ENCODE data around the gene MSTN.

Gene MSTN

DNA sequence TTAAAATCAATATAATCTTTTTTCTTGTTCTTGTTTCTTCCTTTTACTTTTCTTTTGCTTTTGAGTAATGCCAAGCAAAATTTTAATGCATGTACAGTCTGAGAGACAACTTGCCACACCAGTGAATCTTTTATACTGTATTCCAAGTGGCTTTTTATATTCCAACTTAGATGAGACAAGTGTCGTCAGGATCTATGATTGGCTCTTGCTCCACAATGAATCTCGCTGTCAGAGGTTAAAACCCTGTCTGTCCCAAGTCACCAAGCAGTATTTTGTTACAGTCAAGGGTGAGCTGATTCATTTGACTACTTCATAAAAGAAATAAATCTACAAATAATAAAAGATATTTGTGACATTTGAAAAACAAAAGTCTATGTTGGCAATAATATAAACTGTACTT is at the start of gene MSTN:
Gene MSTN, minus strand, starts transcription at position 129 of the 400 bp plus-strand sequence. CDS start 133 bp downstream, outside the sequence.
- no peak for DNase-seq (ENCODE audit: low spot score)

DNA sequence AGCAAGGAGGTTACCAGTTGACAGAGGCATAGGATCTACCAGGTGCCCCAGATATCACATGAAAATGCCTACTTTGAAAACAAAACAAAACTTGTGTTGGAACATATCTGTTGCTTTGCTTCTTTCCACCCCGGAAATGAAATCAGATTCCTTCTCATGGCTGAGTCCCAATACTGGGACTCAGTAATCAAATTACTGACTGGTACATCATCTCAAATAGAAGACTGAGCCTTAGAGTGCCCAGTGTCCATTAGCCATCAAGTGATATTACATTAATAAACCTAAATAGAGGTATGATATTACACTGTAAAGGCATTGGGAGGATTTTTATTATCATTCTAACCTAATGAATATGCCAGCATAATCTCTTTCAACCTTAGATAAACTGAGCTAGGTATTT is 48.6 kb upstream of the MSTN start:
- no peak for DNase-seq (ENCODE audit: low spot score)

DNA sequence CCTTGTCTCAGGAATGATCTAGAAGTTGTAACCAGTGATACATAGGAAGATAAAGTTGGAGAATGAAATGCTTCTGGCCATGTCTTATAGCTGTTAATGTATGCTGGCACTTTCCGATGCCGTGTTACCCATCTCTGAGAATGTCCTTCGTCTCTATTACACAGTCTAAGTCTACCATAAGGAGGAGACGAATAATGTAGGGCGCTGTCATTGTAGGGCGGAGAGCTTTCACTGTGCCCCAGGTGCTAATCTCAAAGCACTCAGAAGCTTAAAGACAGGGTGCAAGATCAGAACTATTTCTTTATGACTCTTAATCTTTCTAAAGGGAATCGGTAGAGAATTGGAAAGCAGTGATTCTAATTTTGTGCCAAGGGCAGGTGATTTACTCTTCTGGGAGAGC is 48.2 kb upstream of the MSTN start:
- DNase-seq (ENCODE audit: low spot score) = no peak

DNA sequence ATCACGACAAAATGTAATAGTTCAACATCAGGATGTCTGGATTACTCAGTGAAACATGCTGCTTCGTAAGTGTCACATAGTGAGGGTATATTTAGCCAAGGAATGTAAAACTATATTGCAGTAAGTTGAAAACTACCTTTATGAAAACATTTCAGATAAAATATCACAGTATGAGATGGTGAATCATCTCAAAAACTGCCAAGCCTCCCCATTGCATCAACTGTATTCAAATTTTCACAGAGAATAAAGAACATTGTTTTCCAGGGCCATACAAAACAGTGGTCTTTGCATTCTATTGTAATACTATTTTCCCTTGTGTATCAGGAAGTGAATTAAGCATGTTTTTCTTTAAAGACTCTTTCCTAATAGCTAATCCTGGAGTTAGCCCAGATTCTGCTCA is 47.6 kb upstream of the MSTN start:
- DNase-seq (ENCODE audit: low spot score) = no peak

DNA sequence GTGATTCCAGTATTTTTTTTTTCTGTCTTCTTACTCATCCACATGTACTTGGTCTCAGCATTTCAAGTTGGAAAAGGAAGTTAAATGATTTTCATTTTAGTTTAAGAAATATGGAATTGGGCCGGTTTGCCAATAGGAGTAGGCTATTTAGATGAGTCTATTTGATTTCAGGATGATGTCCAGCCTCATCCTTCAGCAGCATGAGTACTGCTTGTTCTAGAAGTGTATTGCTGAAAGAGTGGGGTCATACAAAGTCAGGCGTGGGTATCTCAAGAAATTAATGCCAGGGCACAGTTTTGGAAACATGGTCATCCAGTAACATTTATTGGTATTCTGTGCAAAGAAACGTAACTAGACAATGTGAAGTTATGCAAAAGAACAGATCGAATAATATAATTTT is 44.9 kb upstream of the MSTN start:
- DNase-seq (ENCODE audit: low spot score) = no peak

DNA sequence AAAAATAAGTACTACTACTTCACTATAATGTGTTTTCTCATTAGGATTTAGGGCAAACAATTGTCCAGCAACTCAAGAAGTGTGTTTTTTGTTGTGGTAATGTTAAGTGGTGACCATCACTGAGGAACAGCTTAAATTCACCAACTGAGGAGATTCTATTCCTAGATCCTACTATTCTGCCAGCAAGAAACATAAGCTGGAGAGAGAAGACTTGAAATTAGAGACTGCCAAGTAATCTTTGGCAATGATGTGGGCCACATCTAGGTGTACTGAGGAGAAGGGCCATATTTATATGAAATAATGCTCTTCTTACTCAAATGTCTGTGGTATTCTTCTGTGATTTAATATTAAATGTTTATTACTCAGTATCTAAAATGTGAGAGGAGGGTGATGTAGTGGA is 44.3 kb upstream of the MSTN start:
- no peak for DNase-seq (ENCODE audit: low spot score)

DNA sequence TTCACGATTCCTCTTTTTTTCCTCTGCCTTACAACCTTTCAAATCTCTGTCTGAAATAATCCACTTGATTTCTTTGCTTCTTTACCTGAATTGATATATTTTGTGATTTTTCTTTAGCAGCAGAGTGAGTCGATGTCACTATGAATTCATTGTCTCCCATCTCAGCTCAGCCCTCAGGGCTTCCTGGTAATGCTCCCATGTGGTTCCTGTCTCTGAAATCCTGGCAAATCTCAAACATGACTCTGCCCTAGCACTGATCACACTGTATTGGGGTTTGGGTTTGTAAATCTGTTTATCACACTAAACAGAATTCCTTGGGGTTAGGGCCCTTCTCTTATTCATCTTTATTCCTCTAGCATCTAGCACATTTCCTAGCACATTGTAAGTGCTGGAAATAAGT is 43.0 kb upstream of the MSTN start:
- no peak for DNase-seq (ENCODE audit: low spot score)

DNA sequence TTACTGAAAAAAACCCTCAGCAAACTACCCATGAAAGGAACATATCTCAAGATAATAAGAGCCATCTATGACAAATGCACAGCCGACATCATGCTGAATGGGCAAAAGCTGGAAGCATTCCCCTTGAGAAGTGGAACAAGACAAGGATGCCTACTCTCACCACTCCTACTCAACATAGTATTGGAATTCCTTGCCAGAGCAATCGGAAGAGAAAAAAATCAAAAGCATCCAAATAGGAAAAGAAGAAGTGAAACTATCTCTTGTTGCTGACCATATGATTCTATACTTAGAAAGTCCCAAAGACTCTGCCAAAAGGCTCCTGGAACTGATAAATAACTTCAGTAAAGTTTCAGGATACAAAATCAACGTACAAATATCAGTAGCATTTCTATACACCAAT is 40.6 kb upstream of the MSTN start:
- DNase-seq (ENCODE audit: low spot score) = no peak

DNA sequence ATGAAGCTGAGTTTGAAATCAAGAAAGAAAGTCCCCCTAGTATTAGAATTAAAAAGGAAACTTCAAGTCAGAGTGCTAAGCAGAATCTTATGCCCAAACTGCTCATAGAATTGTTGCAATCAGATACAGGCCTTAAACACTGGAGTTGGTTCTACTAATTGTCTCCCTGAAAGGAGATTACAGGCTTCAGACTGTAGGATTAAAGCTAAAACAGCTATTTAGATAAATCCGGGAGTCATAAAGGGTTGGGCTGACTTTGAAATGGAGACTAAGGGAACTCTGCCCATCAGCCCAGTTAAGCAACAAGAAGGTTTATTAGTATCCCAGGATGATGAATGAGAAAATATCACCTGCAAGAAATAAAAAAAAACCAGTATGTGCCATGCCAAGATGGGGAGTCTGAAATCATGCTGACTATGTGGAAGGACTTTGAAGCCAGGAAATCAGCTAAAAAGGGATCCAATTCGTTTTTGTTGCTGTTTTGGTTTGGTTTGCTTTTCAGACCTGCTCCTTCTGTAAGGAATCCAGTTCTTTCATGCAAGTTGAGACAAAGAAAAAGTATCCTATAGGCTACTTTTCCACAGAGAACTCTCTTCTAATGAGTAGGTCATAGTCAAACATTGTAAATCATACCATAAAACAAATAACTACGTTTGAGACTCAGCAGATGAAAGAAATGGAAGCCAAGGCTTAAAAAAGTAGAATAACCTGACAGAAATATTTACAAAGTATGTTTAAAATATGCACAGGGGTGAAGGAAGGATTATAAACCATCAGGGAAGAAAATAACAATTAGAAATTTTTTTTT is 37.6 kb upstream of the MSTN start:
- DNase-seq (ENCODE audit: low spot score) = no peak

DNA sequence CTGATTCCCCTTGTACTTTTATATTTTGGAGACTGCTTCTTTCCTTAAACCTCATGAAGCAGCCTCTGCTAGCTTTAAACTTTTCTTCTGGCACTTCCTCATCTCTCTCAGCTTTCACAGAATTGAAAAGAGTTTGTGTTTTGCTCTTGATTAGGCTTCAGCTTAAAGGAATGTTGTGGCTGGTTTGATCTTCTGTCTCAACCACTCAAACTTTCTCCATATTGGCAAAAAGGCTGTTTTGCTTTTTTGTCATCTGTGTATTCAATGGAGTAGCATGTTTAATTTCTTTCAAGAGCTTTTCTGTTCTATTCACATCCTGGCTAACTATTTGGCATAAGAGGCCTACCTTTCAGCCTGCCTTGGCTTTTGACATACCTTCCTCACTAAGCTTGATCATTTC is 36.3 kb upstream of the MSTN start:
- no peak for DNase-seq (ENCODE audit: low spot score)

DNA sequence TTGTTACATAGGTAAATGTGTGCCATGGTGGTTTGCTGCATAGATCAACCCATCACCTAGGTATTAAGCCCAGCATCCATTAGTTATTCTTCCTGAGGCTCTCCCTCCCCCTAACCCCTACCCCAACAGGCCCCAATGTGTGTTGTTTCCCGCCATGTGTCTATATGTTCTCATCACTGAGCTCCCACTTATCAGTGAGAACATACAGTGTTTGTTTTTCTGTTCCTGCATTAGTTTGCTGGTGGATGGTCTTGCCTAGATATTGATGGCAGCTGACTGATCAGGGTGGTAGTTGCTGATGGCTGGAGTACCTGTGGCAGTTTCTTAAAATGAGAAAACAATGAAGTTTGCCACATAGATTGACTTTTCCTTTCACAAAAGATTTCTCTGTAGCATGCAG is 34.6 kb upstream of the MSTN start:
- no peak for DNase-seq (ENCODE audit: low spot score)

DNA sequence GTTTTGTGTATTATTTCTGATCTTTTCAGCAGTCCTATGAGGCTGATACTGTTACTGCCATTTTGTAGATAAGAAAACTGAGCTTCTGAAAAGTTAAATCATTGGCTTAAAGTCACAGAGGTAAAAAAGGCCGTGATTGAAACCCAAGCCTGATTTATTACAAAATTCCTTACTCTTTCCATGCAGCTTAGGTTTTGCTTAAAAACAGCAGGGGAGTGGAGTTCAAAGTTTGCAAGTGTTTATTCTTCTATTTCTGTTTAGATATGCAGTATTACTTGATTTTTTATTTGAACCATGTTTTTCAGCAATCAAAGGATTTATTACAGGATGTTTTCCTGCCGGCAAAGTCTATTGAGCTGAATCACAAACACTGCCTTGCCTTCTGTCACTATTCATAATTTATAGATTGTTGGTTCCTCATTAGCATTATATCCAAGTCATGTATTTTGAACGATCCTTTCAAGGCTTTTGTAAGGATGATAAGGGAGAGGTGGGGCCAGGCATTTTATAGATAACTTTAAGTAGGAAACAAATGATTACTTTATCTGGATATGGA is 31.9 kb upstream of the MSTN start:
- no peak for DNase-seq (ENCODE audit: low spot score)

DNA sequence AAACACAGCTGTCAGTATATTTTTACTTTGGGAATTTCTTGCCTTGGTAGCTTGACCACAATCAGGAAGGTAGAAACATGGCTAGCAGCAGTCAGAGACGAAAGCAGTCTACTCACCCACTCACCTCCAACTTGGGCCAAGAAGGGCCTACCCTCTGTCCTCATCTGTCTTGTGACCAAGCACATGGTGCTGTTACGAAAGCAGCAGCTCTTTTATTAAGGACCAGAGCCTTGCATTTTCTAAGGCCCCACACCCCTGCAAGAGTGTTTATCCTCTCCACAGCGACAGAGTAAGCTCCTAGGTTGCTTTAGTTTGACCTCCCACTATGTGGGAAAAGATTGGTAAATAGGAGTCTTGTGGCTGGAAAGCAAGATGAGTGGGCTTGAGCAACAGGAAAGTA is 31.3 kb upstream of the MSTN start:
- DNase-seq (ENCODE audit: low spot score) = no peak

DNA sequence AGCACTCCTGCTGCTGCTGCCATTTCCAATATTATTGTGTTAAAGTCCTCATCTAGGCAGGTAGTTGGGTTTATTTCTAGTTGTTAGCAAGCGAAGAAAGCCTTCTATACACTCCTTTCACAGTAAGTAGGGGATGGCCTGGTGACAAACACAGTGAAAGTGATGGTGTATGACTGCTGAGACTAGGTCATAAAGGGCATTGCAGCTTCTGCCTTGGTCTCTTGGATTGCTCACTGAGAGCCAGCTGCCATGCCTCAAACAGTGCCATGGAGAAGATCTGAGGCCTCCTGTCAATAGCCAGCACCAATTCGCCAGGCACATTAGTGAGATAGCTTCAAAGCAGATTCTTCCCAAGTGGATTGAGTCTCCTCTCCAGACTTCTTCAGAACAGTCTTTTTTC is 27.6 kb upstream of the MSTN start:
- DNase-seq (ENCODE audit: low spot score) = no peak

DNA sequence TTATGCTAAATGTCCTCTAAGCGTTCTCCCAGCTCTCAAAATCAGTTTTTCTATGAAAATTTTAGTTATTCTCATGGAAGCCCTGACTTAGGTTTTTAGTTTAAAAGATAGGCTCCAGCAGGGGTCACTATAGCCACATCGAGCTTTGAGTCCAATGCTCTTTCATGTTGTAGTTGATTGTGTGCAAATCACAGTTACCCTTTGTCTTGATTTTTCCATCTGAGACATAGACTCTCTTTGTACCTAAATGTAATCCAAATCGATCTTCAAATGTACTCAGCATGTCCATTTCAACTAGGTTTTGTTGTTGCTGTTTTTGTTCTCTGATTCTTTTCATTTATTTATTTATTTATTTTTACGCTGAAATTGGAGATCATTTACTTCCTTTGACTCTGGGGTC is 26.4 kb upstream of the MSTN start:
- DNase-seq (ENCODE audit: low spot score) = peak; percentile 32

DNA sequence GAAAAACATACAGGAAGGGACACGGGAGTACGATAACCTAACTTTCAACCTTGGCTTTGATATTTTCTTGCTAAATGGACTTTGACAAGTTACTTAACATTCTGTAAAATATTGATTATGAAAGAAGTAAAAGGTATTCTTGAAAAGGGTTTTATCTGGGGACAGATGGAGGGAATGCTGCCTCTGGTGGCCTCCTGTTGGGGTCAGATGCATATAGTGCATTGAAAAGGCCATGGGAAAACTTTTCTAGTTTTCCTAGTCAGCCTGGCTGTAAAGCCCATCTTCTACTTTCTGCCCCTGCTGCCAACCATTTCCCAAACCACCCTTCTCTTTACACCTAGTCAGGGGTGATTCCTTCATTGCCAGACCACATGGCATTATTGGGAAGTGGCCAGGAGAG is 22.2 kb upstream of the MSTN start:
- no peak for DNase-seq (ENCODE audit: low spot score)

DNA sequence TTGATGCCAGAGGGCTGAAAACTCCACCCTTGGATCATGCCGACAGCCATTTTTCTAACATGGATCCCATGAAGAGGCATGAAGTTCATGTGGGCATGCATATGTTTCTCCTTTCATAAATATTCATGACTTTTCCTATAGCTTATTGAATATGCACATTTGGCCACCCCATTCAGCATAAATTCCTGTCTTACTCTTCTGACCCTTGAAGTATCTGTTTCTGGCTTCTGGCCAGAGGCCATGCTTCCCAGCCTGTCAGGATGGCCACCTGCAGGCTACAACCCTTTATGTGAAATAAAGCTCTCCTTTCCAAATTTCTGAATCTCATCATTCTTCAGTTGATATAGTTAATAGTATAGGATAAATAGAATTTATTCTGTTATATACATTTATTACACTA is 19.6 kb upstream of the MSTN start:
- DNase-seq (ENCODE audit: low spot score) = no peak

DNA sequence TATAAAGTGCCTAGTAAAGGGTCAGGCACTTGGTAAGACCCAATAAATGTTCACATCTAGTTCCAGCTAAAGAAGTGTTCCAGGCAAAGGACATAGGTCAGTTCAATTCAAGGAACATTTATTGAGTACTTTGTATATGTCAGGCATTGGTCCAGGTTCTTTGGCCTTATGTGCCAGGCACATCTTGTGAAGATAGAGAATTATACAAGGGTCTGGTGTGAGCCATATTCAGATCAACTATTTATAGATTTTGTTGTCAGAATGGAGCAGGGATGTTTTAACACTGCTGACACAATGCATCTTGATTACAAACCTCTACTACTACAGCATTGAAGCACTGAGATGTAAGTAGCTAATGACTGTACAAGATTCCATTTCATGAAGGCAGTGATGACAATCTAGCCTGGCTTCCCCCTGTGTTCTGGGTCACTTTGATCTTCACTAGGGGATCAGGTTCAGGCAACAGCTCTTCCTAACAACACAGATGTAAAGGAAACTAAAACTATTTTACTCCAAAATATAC is 18.1 kb upstream of the MSTN start:
- DNase-seq (ENCODE audit: low spot score) = no peak

DNA sequence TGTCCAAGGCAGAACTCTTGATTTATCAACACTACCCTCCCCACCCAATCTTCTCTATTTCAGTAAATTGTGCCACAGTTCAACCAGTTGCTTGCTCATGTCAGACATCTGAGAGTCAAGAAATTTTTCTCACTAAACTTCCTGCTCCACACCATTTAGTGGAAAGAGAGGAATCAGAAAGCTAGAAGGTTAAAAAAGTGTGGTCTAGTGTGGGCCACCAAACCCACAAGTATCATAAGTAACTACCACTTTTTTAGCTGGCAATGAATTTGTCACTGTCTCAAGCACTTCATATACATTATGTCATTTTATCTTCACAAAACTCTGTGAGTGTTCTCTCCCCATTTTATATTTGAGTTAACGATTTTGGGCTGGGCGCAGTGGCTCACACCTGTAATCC is 16.6 kb upstream of the MSTN start:
- no peak for DNase-seq (ENCODE audit: low spot score)

DNA sequence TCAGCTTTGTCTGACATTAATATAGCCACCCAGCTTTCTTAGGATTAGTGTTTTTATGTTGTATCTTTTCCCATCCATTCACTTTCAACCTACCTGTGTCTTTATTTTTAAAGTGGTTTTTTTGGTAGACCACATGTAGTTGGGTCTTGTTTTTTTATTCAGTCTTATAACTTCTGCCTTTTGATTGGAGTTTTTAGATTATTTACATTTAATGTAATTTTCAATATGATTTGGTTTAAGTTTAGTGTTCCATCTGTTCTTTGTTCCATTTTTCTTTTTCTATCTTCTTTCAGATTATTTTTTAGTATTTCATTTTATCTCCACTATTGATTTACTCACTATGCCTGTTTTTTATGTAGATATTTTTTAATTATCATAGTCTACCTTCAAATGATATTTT is 13.1 kb upstream of the MSTN start:
- DNase-seq (ENCODE audit: low spot score) = no peak

DNA sequence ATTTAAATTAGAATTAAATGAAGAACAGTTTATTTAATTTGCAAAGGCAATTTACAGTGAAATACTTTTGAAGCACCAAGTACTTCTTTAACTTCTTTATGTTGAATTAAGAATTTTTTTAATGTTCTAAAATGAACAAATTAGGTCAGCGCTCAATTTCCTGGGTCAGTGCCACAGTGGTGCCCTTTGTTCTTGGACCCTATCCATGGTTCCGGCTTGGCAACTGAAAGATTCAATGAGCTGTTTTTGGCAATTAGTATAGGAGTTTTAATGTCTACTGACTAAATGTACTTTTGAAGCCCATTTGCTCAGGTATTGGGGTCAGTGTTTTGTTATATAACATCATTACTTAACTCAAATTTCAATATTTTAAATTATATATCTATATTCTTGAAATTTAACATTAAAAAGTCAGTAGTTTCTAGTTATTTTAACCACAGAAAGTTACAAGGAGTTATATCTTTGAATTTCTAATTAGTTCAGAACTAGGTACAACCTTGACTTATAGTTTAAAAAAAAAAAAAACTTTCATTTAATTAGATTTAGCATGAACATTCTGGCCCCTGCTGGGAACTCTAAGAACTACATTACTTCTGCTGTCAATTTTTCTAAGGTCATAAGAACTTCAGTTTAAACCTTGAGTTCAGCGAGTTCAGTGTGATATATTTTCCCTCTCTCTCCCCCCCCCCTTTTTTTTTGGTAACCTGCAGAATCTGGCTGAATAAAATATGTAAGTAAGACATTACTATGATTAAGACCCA is 7.6 kb upstream of the MSTN start:
- DNase-seq (ENCODE audit: low spot score) = peak; percentile 16

DNA sequence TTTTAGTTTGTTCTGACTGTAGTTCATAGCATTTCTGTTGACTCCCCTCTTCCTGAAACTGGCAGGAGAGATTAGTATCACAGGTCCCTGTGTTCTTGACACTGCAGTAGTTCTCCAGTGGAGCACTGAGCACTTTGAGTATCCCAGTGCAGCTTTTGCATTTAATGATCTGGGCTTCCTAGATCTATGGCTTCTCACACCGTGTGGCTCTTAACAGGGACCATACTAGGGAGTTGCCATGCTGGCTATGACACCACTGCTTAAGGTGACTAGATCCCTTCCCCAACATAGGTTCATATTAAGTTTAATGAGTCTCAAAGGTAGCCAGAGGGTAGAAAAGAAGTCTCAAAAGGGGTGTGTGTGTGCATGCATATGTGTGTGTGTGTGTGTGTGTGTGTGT is 6.2 kb upstream of the MSTN start:
- DNase-seq (ENCODE audit: low spot score) = no peak

DNA sequence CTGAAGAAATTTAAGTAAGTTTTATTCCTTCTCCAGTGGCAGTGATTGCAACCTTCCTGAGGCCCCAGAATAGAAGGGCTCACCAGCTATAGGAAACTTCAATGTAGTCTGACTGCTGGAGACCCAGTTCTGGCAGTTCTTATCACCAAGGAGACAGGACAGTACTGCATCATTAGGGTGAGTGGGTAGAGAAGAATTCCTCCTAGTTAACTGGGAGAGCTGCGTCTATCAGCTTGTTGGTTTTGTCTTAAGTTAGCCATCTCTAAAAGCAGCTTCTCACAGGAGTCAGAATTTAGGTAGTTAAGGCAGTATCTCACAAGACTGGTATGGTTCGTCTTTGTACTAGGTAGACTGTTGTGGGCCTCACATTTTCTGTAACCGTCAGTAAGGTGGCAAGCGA is 3.3 kb upstream of the MSTN start:
- DNase-seq (ENCODE audit: low spot score) = no peak

Data from AG08396 (cell line).